Progenitor cell of endocrine pancreas (in vitro differentiated cells): ENCODE data around the gene SYT1. TPM values are rescaled to one million over a fixed set of nuclear protein-coding genes. Genes with fewer than 3 reads are reported as not detected.

Experiments
- DNase-seq: peaks from one replicate; pipeline ENCODE4 v3.0.0; 2021; ENCODE audit warnings: low spot score; ENCODE audit not compliant: unreplicated experiment
- H3K27ac Mint-ChIP-seq: 2 replicates; pipeline ENCODE4 v1.8.0; 2021; ENCODE audit warnings: mild to moderate bottlenecking, moderate library complexity, mixed read lengths
- H3K27me3 Mint-ChIP-seq: 2 replicates; pipeline ENCODE4 v1.8.0; 2021; ENCODE audit warnings: mixed read lengths
- H3K36me3 Mint-ChIP-seq: 2 replicates; pipeline ENCODE4 v1.8.0; 2022; ENCODE audit warnings: mixed read lengths; ENCODE audit not compliant: insufficient read depth
- H3K4me1 Mint-ChIP-seq: 2 replicates; pipeline ENCODE4 v1.8.0; 2021; ENCODE audit warnings: low read depth, mixed read lengths
- H3K4me3 Mint-ChIP-seq: 2 replicates; pipeline ENCODE4 v1.8.0; 2021; ENCODE audit warnings: low read depth, mild to moderate bottlenecking, moderate library complexity, mixed read lengths
- H3K9me3 Mint-ChIP-seq: 2 replicates; pipeline ENCODE4 v1.8.0; 2021; ENCODE audit warnings: low read depth, mixed read lengths
- CTCF ChIP-seq: fragments of 200-600 bp; sonication (generic); IDR thresholded peaks from one replicate; pipeline ENCODE4 v1.5.0; 2021; ENCODE audit warnings: antibody characterized with exemption, mild to moderate bottlenecking; ENCODE audit not compliant: unreplicated experiment
- total RNA-seq: library from RNA; stranded (reverse); gene quantifications from 2 replicates; pipeline ENCODE4 v1.2.1, GENCODE V29; 2021

The SYT1 gene
- total RNA-seq, 1 donor from 2014 or later, result 4.3 TPM

GRCh38 chr12:78964521-78964920 lies 99.9 kb downstream of the SYT1 start:
- H3K36me3 Mint-ChIP-seq, result no peaks in the 10 kb centered on the region
- no peak overlapping the region for H3K27ac Mint-ChIP-seq
- H3K27me3 Mint-ChIP-seq, result no peaks in the 10 kb centered on the region
- no peak for TF ChIP-seq CTCF
- no peaks in the 10 kb centered on the region for H3K9me3 Mint-ChIP-seq
- no peak for DNase-seq
- no peak overlapping the region for H3K4me3 Mint-ChIP-seq
- no peaks in the 10 kb centered on the region for H3K4me1 Mint-ChIP-seq

- Mint-ChIP-seq H3K27me3 (no peaks in the 10 kb centered on the region), H3K27ac (no peak overlapping the region), H3K9me3 (no peaks in the 10 kb centered on the region), H3K36me3 (no peaks in the 10 kb centered on the region), H3K4me1 (no peaks in the 10 kb centered on the region), H3K4me3 (no peak overlapping the region)
- no peak for TF ChIP-seq CTCF
- no peak for DNase-seq
These were observed 101.5 kb downstream of the SYT1 start for GRCh38 chr12:78966062-78966461.

DNA sequence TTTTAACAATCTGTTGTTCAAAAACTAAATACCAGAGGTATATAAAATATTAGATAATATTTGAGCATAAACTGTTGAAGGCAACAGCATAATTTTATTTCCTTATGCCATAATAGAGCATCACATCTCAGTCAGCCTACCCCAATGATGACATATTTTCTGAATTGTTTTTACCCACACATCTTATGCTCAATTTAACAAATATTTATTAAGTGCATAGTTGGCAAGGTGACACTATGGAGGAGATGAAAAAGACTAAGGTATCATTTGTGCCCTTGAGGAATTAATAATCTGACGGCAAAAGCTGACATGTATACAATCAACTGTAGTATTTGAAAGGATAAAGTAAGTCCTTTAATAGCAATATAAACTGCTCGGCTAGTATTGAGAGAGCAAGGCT lies 102.4 kb downstream of the SYT1 start:
- H3K9me3 Mint-ChIP-seq, result no peaks in the 10 kb centered on the region
- H3K27ac Mint-ChIP-seq, result no peak overlapping the region
- H3K4me1 Mint-ChIP-seq, result no peaks in the 10 kb centered on the region
- DNase-seq, result no peak
- TF ChIP-seq CTCF, result no peak
- no peaks in the 10 kb centered on the region for H3K27me3 Mint-ChIP-seq
- H3K36me3 Mint-ChIP-seq, result no peaks in the 10 kb centered on the region
- no peak overlapping the region for H3K4me3 Mint-ChIP-seq

DNA sequence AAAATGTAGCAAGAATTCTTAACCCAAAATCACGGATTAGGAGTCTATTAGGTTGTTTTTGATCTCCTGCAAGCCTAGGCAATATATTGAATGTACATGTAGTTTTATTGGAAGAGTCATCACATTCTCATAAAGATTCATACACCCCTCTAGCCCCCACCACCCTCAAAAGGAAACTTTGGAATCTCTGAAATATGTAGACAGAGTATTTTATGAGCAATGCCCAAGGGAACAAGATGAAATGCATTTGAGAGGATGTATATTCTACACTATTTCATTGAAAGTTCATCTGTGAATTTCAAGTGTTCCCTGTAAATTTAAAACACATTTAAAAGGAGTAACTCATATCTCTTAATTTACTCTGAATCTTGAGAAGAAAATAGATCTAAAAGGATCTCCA lies 103.7 kb downstream of the SYT1 start:
- H3K36me3 Mint-ChIP-seq, result no peaks in the 10 kb centered on the region
- no peak overlapping the region for H3K27ac Mint-ChIP-seq
- DNase-seq, result no peak
- no peak for TF ChIP-seq CTCF
- no peaks in the 10 kb centered on the region for H3K4me1 Mint-ChIP-seq
- no peaks in the 10 kb centered on the region for H3K9me3 Mint-ChIP-seq
- H3K27me3 Mint-ChIP-seq, result no peaks in the 10 kb centered on the region
- no peak overlapping the region for H3K4me3 Mint-ChIP-seq

GRCh38 chr12:78970041-78970440 lies 105.5 kb downstream of the SYT1 start:
- no peak for DNase-seq
- Mint-ChIP-seq H3K4me1 (no peaks in the 10 kb centered on the region), H3K36me3 (no peaks in the 10 kb centered on the region), H3K27ac (no peak overlapping the region), H3K27me3 (no peaks in the 10 kb centered on the region), H3K4me3 (no peak overlapping the region), H3K9me3 (no peaks in the 10 kb centered on the region)
- TF ChIP-seq CTCF, result no peak
